ENCODE measurements around the gene OTOS. TPM values are rescaled to one million over a fixed set of nuclear protein-coding genes. Genes with fewer than 3 reads are reported as not detected.

OTOS gene
- total and polyA plus RNA-seq, 8 donors: not detected

GRCh38 chr2:240112914-240113690, 27.4 kb downstream of the OTOS start:
- Histone ChIP-seq H3K27ac (no peak overlapping the region), H3K4me3 (no peak overlapping the region), H3K9me3 (no peaks in the 10 kb centered on the region), H3K36me3 (no peaks in the 10 kb centered on the region), H3K27me3 (no peaks in the 10 kb centered on the region), H3K4me1 (no peaks in the 10 kb centered on the region)
- intact Hi-C loops (cut with DNase I): no loop called here
- DNase-seq: peak in 1 of 6 donors; percentile 11
- TF ChIP-seq CTCF (IDR thresholded peaks at IDR 0.05): no peak
- no peak for ATAC-seq
- WGBS, 2 donors: 9 to 12% methylated on average over 5 of the region's 5 CpGs
- no peak for FAIRE-seq

GRCh38 chr2:240111253-240111652, 29.2 kb downstream of the OTOS start:
- DNase-seq: peak in 1 of 6 donors; percentile 18
- intact Hi-C loops (cut with DNase I): no loop called here
- 46 to 58% methylated on average over 10 of the region's 10 CpGs for WGBS, 2 donors
- Histone ChIP-seq H3K9me3 (no peaks in the 10 kb centered on the region), H3K36me3 (no peaks in the 10 kb centered on the region), H3K27me3 (no peaks in the 10 kb centered on the region), H3K27ac (no peak overlapping the region), H3K4me3 (no peak overlapping the region), H3K4me1 (no peaks in the 10 kb centered on the region)
- ATAC-seq: no peak
- no peak for TF ChIP-seq CTCF (IDR thresholded peaks at IDR 0.05)
- FAIRE-seq: no peak

GRCh38 chr2:240109386-240109785, 31.1 kb downstream of the OTOS start:
- DNase-seq (peak in 1 of 6 donors; percentile 25), ATAC-seq (no peak), FAIRE-seq (no peak)
- Histone ChIP-seq H3K4me3 (no peak overlapping the region), H3K36me3 (no peaks in the 10 kb centered on the region), H3K9me3 (no peaks in the 10 kb centered on the region), H3K4me1 (no peaks in the 10 kb centered on the region), H3K27me3 (no peaks in the 10 kb centered on the region), H3K27ac (no peak overlapping the region)
- TF ChIP-seq CTCF (IDR thresholded peaks at IDR 0.05): no peak
- intact Hi-C loops (cut with DNase I): no loop called here
- 49 to 67% methylated on average over 11 of the region's 11 CpGs for WGBS, 2 donors

- 33 to 41% methylated on average over 6 of the region's 6 CpGs for WGBS, 2 donors
- TF ChIP-seq CTCF (IDR thresholded peaks at IDR 0.05): no peak
- H3K4me1 ChIP-seq: no peaks in the 10 kb centered on the region
- H3K36me3 ChIP-seq: no peaks in the 10 kb centered on the region
- no peaks in the 10 kb centered on the region for H3K9me3 ChIP-seq
- intact Hi-C loops (cut with DNase I): no loop called here
- DNase-seq (no peak), FAIRE-seq (no peak), ATAC-seq (no peak)
- H3K27ac ChIP-seq: no peak overlapping the region
- H3K4me3 ChIP-seq: no peak overlapping the region
- no peaks in the 10 kb centered on the region for H3K27me3 ChIP-seq
Observed at GRCh38 chr2:240107477-240107796, 33.0 kb downstream of the OTOS start.

GRCh38 chr2:240106765-240107476, 33.5 kb downstream of the OTOS start:
- Histone ChIP-seq H3K9me3 (no peaks in the 10 kb centered on the region), H3K4me1 (no peaks in the 10 kb centered on the region), H3K27me3 (no peaks in the 10 kb centered on the region), H3K27ac (no peak overlapping the region), H3K4me3 (no peak overlapping the region), H3K36me3 (no peaks in the 10 kb centered on the region)
- intact Hi-C loops (cut with DNase I): no loop called here
- ATAC-seq (no peak), FAIRE-seq (no peak), DNase-seq (no peak)
- WGBS, 2 donors: 50 to 59% methylated on average over 17 of the region's 17 CpGs
- no peak for TF ChIP-seq CTCF (IDR thresholded peaks at IDR 0.05)
